Measurements from ENCODE around the gene SP1.
"Not testable (repeated sequence)": the region's sequence is repeated elsewhere in the genome, so short reads cannot be mapped to it uniquely, and the experiment has no call there.

The SP1 gene

GRCh38 chr12:53358836-53359419 is 21.0 kb upstream of the SP1 start:
- DNase-seq (ENCODE audit: low read depth in 2 of 2) = no peak

GRCh38 chr12:53361638-53362037 is 18.3 kb upstream of the SP1 start:
- not testable (repeated sequence) for DNase-seq (ENCODE audit: low read depth in 2 of 2)

DNA sequence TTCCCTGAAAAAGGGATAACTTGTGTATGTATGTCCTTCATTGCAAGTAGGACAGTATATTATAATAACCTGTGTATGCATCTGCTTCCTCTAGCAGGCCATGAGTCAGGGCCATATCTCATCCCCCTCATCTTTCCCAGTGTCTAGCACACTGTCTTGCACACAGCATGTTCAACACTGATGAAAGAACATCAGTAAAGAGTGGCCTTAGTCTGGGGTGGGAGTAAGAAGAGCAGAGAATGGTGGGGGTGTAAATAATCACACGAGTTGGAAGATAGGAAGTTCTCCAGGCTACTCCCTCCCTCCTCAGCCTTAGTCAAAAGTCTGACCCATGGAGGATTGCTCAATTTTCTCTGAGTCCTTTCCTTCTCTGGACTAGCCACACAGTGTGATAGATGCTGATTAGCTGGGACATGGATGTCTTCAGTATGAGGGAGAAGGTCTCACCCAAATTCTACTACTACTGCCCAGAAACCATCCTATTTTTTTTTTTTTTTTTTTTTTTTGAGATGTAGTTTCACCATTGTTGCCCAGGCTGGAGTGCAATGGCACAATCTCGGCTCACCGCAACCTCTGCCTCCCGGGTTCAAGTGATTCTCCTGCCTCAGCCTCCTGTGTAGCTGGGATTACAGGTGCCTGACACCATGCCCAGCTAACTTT is 14.6 kb upstream of the SP1 start:
- DNase-seq (ENCODE audit: low read depth in 2 of 2) = no peak

- not testable (repeated sequence) for DNase-seq (ENCODE audit: low read depth in 2 of 2)
These were observed 6.3 kb upstream of the SP1 start for GRCh38 chr12:53373554-53374133.

GRCh38 chr12:53374277-53374676 is 5.7 kb upstream of the SP1 start:
- not testable (repeated sequence) for DNase-seq (ENCODE audit: low read depth in 2 of 2)

DNA sequence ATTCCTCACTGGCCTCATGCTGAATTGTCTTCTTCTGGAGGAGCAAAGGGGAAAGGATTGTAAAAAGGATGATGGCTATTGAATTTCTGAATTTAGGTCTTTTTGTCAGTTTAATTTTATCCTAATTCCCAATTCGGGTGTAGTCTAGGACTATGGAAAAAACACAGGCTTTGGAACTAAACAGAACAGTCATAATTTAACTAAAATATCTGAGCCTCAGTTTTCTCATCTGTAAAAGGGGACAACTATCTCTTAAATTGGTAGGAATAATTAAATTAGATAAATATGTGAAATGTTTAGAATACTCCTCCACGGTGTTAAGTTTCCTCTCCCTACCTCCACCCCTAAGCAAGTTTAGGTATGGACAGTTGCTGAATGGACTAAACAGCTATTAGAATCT is 3.2 kb upstream of the SP1 start:
- DNase-seq (ENCODE audit: low read depth in 2 of 2) = no peak

GRCh38 chr12:53378222-53378621 is 1.8 kb upstream of the SP1 start:
- no peak for DNase-seq (ENCODE audit: low read depth in 2 of 2)

DNA sequence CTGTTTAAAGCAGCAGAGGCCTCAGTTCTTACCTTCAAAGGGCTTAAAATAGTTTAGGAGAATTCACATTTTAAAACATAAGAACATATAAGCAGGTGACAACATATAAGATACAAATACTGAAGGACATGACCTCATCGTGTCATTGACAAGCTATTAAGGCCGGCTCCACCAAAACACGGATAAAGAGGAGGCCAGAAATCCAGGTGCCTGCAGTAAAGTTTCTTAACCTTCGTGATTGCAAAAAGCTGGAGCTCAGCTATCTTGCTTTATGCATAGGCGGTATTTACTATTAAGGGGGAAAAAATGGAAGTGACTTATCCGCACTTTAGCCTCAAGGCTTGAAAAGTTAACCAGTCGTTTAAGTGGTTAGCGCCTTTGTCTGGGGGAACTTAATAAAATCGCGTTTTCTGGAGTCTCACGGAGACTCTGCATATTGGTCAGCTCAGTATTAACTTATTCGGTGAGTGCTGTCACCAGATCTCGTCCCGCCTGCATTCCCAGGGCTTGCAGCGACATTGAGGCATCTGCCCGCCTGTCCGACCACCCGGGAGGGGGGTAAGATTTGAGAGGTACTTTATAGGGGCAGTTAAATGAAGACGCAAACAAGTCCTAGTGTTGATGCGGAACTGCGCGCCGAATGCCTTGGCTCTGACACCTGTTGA is 1.1 kb upstream of the SP1 start:
- no peak for DNase-seq (ENCODE audit: low read depth in 2 of 2)

GRCh38 chr12:53379389-53380103 is 430 bp upstream of the SP1 start:
- DNase-seq (ENCODE audit: low read depth in 2 of 2) = peak; percentile 79 to 98

DNA sequence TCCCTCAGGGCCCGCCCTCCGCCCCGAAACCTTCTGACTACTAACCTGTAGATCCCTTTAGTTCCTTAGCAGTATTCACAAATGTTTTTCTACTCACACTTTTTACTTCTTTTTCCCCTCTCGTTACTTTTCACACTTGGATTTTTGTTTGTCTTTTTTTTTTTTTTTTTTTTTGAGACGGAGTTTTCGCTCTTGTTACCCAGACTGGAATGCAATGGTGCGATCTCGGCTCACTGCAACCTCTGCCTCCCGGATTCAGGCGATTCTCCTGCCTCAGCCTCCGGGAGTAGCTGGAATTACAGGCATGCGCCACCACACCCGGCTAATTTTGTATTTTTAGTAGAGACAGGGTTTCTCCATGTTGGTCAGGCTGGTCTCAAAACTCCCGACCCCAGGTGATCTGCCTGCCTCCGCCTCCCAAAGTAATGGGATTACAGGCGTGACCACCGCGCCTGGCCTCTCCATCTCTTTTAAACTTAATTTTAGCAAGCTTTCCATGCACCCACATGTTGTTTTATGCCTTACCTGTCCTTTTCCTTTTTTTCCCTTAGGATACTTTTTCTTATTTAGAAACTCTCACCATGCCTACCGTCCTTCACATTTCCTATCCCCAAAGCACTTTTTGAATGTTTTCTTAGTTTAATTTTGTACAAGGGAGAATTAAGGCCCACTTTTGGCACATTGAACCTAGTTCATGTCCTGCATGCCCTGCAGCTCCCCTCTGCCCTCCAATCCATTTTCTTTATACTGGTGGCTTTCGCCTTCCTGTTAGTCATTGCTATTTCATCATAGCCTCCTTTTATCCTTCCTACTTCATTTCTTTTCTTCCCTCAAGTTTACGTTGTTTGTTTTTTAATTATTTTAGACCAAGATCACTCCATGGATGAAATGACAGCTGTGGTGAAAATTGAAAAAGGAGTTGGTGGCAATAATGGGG is 1.1 kb downstream of the SP1 start:
- DNase-seq (ENCODE audit: low read depth in 2 of 2) = no peak

DNA sequence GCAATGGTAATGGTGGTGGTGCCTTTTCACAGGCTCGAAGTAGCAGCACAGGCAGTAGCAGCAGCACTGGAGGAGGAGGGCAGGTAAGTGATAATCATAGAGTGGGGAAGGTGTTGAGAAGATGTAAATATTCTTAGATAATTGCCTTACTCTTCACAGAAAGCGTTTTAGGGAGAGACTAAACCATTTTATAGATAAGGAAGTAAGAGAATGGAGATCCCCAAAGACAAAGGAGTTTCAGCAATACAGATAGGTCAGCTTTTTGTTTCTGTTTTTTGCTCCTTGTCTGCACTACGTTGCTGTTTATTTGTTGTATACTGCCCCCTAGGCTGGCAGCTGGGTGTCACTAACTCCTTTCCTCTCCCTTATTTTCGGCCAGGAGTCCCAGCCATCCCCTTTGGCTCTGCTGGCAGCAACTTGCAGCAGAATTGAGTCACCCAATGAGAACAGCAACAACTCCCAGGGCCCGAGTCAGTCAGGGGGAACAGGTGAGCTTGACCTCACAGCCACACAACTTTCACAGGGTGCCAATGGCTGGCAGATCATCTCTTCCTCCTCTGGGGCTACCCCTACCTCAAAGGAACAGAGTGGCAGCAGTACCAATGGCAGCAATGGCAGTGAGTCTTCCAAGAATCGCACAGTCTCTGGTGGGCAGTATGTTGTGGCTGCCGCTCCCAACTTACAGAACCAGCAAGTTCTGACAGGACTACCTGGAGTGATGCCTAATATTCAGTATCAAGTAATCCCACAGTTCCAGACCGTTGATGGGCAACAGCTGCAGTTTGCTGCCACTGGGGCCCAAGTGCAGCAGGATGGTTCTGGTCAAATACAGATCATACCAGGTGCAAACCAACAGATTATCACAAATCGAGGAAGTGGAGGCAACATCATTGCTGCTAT is 2.0 kb downstream of the SP1 start:
- DNase-seq (ENCODE audit: low read depth in 2 of 2) = no peak

- no peak for DNase-seq (ENCODE audit: low read depth in 2 of 2)
These were observed 3.3 kb downstream of the SP1 start for GRCh38 chr12:53383258-53383657.

DNA sequence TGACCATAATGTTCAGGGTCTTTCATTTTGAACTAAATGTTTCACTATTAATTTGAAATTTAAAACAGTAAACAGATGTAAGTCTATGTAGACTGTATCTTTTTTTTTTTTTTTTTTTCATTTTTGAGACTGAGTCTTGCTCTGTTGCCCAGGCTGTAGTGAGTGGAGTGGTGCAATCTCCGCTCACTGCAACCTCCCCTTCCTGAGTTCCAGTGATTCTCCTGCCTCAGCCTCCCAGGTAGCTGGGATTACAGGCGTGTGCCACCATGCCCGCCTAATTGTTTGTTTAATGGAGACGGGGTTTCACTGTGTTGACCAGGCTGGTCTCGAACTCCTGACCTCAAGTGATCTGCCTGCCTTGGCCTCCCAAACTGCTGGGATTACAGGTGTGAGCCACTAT is 6.4 kb downstream of the SP1 start:
- DNase-seq (ENCODE audit: low read depth in 2 of 2) = not testable (repeated sequence)

DNA sequence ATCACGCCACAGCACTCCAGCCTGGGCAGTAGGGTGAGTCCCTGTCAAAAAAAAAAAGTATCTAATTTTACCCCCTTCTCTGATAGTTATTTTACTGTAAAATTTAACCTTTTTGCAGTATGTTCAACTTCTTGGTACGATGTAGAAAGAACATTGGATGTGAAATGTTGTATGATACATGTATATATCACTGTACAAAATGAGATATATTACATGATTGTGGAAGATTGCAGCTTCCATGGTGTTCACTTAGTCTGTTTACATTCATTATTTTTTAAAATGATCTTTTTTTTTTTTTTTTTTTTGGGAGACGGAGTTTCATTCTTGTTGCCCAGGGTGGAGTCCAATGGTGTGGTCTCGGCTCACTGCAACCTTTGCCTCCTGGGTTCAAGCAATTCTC is 9.0 kb downstream of the SP1 start:
- no peak for DNase-seq (ENCODE audit: low read depth in 2 of 2)

- DNase-seq (ENCODE audit: low read depth in 2 of 2) = no peak
These were observed 9.7 kb downstream of the SP1 start for GRCh38 chr12:53389702-53390101.

DNA sequence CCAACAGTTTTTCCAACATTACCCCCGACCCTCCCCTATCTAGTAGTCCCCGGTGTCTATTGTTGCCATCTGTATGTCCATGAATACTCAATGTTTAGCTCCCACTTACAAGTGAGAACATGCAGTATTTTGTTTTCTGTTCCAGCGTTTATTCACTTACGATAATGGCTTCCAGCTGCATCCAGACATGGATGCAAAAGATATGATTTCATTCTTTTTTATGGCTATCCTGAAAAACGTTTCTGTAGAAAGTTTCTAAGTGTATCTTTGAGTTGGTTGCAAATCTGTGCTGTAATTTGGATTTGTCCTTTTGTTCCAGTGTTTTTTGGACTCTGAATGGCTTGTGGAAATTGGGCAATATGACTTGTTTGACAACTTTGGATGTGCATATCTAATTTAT is 11.7 kb downstream of the SP1 start:
- no peak for DNase-seq (ENCODE audit: low read depth in 2 of 2)

DNA sequence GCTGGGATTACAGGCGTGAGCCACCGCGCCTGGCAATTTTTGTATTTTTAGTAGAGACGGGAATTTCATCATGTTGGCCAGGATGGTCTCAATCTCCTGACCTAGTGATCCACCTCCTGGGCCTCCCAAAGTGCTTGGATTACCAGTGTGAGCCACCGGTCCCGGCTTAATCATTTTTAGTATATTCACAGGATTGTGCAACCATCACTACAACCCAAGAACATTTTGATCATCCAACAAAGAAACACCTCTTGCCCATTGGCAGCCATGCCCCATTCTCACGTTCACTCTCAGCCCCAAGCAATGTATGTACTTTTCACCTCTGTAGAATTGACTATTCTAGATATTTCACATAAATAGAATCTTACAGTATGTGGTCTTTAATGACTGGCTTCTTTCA is 19.9 kb downstream of the SP1 start:
- no peak for DNase-seq (ENCODE audit: low read depth in 2 of 2)

GRCh38 chr12:53402351-53402750 is 22.4 kb downstream of the SP1 start:
- not testable (repeated sequence) for DNase-seq (ENCODE audit: low read depth in 2 of 2)

- DNase-seq (ENCODE audit: low read depth in 2 of 2) = no peak
These were observed 22.9 kb downstream of the SP1 start for GRCh38 chr12:53402871-53403270.

DNA sequence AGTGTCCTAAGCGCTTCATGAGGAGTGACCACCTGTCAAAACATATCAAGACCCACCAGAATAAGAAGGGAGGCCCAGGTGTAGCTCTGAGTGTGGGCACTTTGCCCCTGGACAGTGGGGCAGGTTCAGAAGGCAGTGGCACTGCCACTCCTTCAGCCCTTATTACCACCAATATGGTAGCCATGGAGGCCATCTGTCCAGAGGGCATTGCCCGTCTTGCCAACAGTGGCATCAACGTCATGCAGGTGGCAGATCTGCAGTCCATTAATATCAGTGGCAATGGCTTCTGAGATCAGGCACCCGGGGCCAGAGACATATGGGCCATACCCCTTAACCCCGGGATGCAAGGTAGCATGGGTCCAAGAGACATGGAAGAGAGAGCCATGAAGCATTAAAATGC is 31.0 kb downstream of the SP1 start:
- no peak for DNase-seq (ENCODE audit: low read depth in 2 of 2)
